Sigmoid colon (tissue), 7 donors: ENCODE measurements around the gene SKA2. TPM values are rescaled to one million over a fixed set of nuclear protein-coding genes. Genes with fewer than 3 reads are reported as not detected.

Source experiments
- DNase-seq: peaks from one replicate; pipeline ENCODE4 v3.0.0-alpha.2; 2019
- H3K27ac ChIP-seq, 4 donors: fragments of 200-600 bp; sonication (generic); one replicate each; pipeline ENCODE4 v1.5.1; 2016 to 2019; ENCODE audit warnings: mild to moderate bottlenecking in 1 of 4
- H3K27me3 ChIP-seq, 3 donors: fragments of 200-600 bp; sonication (generic); one replicate each; pipeline ENCODE4 v1.5.1; 2019; ENCODE audit warnings: mild to moderate bottlenecking in 1 of 3
- H3K36me3 ChIP-seq, 4 donors: fragments of 200-600 bp; sonication (generic); one replicate each; pipeline ENCODE4 v1.5.1; 2016 to 2019
- H3K4me1 ChIP-seq, 4 donors: fragments of 200-600 bp; sonication (generic); one replicate each; pipeline ENCODE4 v1.5.1; 2017 to 2019
- H3K4me3 ChIP-seq, 4 donors: fragments of 200-600 bp; sonication (generic); one replicate each; pipeline ENCODE4 v1.5.1; 2017 to 2019; ENCODE audit warnings: mild to moderate bottlenecking in 2 of 4, moderate library complexity in 1 of 4
- H3K9me3 ChIP-seq, 4 donors: fragments of 200-600 bp in 3 of 4; sonication (generic) in 3 of 4; one replicate each; pipeline versions ENCODE4 v1.5.1 to v1.6.1; 2013 to 2019
- CTCF ChIP-seq, 4 experiments: fragments of 450-650 bp in 3 of 4; fragments of 200-600 bp in 1 of 4; IDR thresholded peaks; one replicate each; pipeline ENCODE4 v1.5.1; 2016 to 2019; ENCODE audit warnings: antibody characterized with exemption in 4 of 4, mild to moderate bottlenecking in 3 of 4, moderate library complexity in 2 of 4
- EP300 ChIP-seq, 4 donors: sonication (generic); formaldehyde crosslinking; IDR thresholded peaks; one replicate each; pipeline ENCODE4 v1.6.1; 2017; ENCODE audit warnings: antibody characterized with exemption in 4 of 4
- POLR2A ChIP-seq, 2 donors: fragments of 450-650 bp; IDR thresholded peaks; one replicate each; pipeline ENCODE4 v1.6.1; 2016; ENCODE audit warnings: antibody characterized with exemption in 2 of 2, mild to moderate bottlenecking in 2 of 2, moderate library complexity in 2 of 2
- POLR2AphosphoS5 ChIP-seq, 4 donors: sonication (generic); formaldehyde crosslinking; IDR thresholded peaks; one replicate each; pipeline ENCODE4 v1.6.1; 2017; ENCODE audit warnings: antibody characterized with exemption in 4 of 4
- WGBS, 2 donors: extraction: QIAGEN DNeasy Blood & Tissue Kit; methylation state at CpG; one replicate each; pipeline ENCODE4 v1.1.7; 2013; 5-methylcytosine and 5-hydroxymethylcytosine counted together
- intact Hi-C: fragments of 100-400 bp; cut with DNase I; formaldehyde crosslinking; loops from one replicate; pipeline ENCODE4 v1.15.1; 2023
- polyA plus RNA-seq, 3 donors: library from polyadenylated mRNA; stranded (reverse); fragments of 200-250 nt; gene quantifications; one replicate each; pipeline ENCODE4 v1.2.3, GENCODE V29; 2013
- total RNA-seq, 4 donors: library from RNA; depleted of rRNA; stranded (reverse); fragments of >200 nt; gene quantifications; one replicate each; pipeline ENCODE4 v1.1.0, GENCODE V29; 2016
- donor health status: healthy with polysubstance abuse.
- donor health status: Bipolar disorder and iron deficiency.
- donor health status: healthy.

SKA2 gene
- total and polyA plus RNA-seq, 7 donors = 19.2 to 49.6 (median 40.7) TPM

- 92 to 94% methylated on average over 7 of the region's 7 CpGs for WGBS, 2 donors
- intact Hi-C loops = loop anchor here (5.0 kb wide), 1 partner anchor 591 kb away; no protein-coding TSS in a partner anchor
- no peaks in the 10 kb centered on the region for H3K27me3 ChIP-seq
- H3K4me1 ChIP-seq = peaks cover 0 to 33% (median 24%) of the 10 kb centered on the region in 4 donors
- H3K27ac ChIP-seq = no peak overlapping the region
- no peak for DNase-seq
- TF ChIP-seq POLR2A (IDR thresholded peaks at IDR 0.05) (no peak), POLR2AphosphoS5 (IDR thresholded peaks at IDR 0.05) (no peak), CTCF (IDR thresholded peaks at IDR 0.05) (no peak), EP300 (IDR thresholded peaks at IDR 0.05) (no peak)
- no peak overlapping the region for H3K4me3 ChIP-seq
- H3K9me3 ChIP-seq = no peaks in the 10 kb centered on the region
- peaks cover 0 to 11% (median 0%) of the 10 kb centered on the region in 4 donors for H3K36me3 ChIP-seq
These were observed 46.4 kb downstream of the SKA2 start for GRCh38 chr17:59108400-59109102.

GRCh38 chr17:59107306-59107670 is 47.7 kb downstream of the SKA2 start:
- TF ChIP-seq POLR2AphosphoS5 (IDR thresholded peaks at IDR 0.05) = no peak
- no peak for TF ChIP-seq POLR2A (IDR thresholded peaks at IDR 0.05)
- no peak for TF ChIP-seq CTCF (IDR thresholded peaks at IDR 0.05)
- TF ChIP-seq EP300 (IDR thresholded peaks at IDR 0.05) = no peak
- peaks cover 0 to 24% (median 0%) of the 10 kb centered on the region in 4 donors for H3K36me3 ChIP-seq
- no peaks in the 10 kb centered on the region for H3K9me3 ChIP-seq
- peaks cover 0 to 33% (median 24%) of the 10 kb centered on the region in 4 donors for H3K4me1 ChIP-seq
- 1 to 3% methylated on average over 10 of the region's 10 CpGs for WGBS, 2 donors
- H3K27ac ChIP-seq = peak overlapping the region; percentile 94 to 98 (median 97)
- DNase-seq = no peak
- intact Hi-C loops = loop anchor here (5.0 kb wide), 1 partner anchor 590 kb away; no protein-coding TSS in a partner anchor
- H3K27me3 ChIP-seq = no peaks in the 10 kb centered on the region
- H3K4me3 ChIP-seq = peak overlapping the region; percentile 74 to 100 (median 95)

GRCh38 chr17:59106463-59107305 is 48.3 kb downstream of the SKA2 start, which contains the start of gene TRIM37:
TSS of gene TRIM37 (minus strand) at chr17:59106880. CDS start at chr17:59106461, 419 bp downstream.
- no peaks in the 10 kb centered on the region for H3K9me3 ChIP-seq
- WGBS, 2 donors = 0 to 1% methylated on average over 89 of the region's 89 CpGs
- intact Hi-C loops = loop anchor here (1.0 to 5.0 kb wide), 2 partner anchors 48 to 589 kb away; no protein-coding TSS in a partner anchor

More at GRCh38 chr17:59106463-59107305, 48.3 kb downstream of the SKA2 start, which contains the start of gene TRIM37:
- H3K36me3 ChIP-seq = peaks cover 0 to 25% (median 0%) of the 10 kb centered on the region in 4 donors
- peak within 1 kb of the TSS; percentile 94 to 98 (median 97) for H3K27ac ChIP-seq
- peak; percentile 62 to 92 (median 90) for TF ChIP-seq POLR2AphosphoS5 (IDR thresholded peaks at IDR 0.05)
- no peak for TF ChIP-seq CTCF (IDR thresholded peaks at IDR 0.05)
- TF ChIP-seq POLR2A (IDR thresholded peaks at IDR 0.05) = peak; percentile 58 to 75
- H3K4me1 ChIP-seq = peaks cover 0 to 33% (median 24%) of the 10 kb centered on the region in 4 donors
- peak within 1 kb of the TSS; percentile 74 to 100 (median 95) for H3K4me3 ChIP-seq
- peak; percentile 99 for DNase-seq
- H3K27me3 ChIP-seq = no peaks in the 10 kb centered on the region
